GM18517 (cell line): ENCODE data around the gene SNTG2.
"Not testable (repeated sequence)": the region's sequence is repeated elsewhere in the genome, so short reads cannot be mapped to it uniquely, and the experiment has no call there.

Source experiments
- ATAC-seq: cut with Tn5 transposase; IDR thresholded peaks from one replicate; pipeline ENCODE4 v1.9.1; 2021; ENCODE audit warnings: mild to moderate bottlenecking, moderate library complexity; ENCODE audit not compliant: unreplicated experiment

SNTG2 gene

GRCh38 chr2:1353543-1353942, 402.9 kb downstream of the SNTG2 start:
- ATAC-seq: no peak

DNA sequence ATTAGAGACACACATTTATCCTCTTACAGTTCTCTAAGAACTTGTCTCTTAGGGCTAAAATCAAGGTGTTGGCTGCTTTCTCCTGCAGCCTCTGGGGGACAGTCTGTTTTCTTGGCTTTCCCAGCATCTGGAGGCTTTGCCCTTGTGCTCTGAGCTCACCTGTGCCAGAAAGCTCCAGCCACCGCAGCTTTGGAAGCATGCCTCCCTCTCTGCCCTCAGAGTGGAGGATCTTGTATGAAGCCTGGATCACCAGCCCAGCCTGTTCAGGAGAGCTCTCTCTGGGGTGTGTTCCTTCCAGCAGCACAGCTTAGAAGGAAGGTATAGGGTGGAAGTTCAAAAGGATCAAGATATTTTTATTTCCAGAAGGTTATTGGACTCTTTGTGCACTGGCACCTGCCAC, 409.5 kb downstream of the SNTG2 start:
- no peak for ATAC-seq

DNA sequence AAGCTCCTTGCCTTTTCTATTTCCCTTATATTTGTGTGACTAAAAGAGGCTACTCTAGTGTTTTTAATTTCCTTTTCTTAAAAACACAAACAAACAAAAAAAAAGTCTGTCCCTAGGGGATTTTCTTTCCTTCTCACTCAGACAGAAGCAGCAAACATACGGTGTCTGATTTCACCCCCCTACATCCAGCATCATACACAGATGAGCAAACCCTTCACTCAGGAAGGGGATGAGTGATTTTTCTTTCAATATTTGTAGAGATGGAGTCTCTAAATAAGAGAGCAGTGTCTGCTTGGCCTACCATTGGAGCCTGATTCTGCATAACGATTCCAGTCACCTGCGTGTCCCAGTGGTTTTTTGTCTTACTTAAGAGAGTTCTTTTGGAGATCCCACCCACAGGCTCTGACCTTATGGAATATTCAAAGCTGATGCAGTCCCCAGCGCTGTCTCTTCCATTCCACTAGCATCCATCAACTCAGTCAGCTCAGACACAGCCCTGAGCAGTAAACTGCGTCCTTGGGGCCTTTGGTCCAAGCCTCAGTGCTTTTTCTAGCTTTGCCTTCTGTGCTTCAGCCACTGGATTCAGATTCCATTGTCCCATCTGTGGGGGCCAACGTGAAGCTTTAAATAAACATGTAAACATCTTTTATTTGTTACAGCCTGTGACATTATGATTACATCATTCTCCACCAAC, 410.1 kb downstream of the SNTG2 start:
- ATAC-seq: no peak

DNA sequence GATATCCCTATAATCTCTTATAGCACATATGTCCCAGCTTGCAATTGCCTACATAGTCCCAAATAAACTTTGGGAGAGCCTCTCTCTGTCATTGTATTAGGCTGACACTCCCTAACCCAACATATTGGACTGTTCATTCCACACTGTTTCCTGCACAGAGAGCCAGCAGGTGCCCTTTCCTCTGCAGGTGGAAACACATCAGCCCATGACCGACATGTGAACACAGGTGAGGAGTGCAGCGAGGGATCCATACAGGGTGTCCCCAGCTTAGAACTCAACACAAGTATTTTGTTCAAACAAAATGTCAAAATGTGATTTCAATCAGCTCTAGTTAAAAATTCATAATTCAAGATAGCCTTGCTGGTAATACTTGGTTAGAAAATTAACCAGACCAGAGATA, 412.7 kb downstream of the SNTG2 start:
- no peak for ATAC-seq

GRCh38 chr2:1366546-1367134, 416.0 kb downstream of the SNTG2 start:
- ATAC-seq: no peak

DNA sequence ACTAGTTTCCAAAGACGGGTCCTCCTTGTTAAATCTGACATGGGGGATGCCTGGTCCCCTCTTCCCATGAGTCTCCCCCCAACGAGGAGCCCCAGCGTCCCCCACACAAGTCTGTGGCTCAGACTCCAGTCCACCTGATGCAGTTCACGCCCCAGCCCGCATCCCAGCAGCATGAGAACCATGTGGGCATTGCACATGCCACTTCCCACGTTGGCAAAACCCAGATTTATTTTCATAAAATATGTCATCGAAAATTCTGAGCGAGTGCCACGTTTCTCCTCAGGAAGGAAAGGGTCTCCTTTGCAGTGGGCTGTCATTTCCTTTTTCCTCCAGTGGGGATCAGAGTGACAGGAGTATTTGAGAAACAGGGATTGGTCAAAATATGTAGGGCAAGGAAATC, 417.0 kb downstream of the SNTG2 start:
- ATAC-seq: no peak

DNA sequence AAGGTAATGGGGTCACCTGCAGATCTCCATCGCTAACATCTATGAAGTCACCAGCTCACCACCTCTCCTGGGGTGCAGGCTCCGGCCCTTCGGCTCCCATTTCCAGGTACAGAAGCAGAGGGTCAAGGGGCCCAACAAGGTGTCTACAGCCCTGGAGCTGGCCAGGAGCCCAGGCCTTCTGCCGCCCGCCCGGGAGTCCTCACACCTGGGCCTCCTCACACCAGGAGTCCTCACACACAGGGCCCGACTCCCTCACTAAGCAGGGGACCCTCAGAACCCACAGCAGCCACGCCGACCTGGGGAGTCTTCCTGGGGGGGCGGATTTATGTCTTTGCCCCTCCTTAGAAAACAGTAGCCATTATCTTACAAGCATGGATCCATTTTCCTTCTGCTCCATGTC, 419.3 kb downstream of the SNTG2 start:
- ATAC-seq: no peak

DNA sequence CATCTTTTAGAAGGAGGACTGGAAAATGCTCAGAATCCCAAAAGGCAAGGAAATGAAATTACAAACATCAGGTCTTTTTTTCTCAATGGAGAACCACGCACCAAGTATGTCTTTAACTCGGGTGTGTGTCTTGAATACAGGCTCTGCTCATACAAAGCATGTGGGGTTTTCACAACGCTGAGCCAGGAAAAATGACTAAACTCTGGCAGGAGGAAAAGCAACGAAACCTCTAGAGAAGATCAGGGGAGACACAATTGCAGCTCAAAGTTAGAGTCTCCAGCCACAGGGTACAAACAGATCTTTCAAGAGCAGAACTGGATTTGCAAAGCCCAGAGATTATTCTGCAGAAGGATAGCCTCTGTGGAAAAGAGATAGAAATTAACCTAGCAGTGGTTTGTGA, 419.8 kb downstream of the SNTG2 start:
- ATAC-seq: no peak

- ATAC-seq: no peak
Observed at GRCh38 chr2:1371082-1371481, 420.4 kb downstream of the SNTG2 start.

- ATAC-seq: no peak
Observed at GRCh38 chr2:1373830-1374229, 423.2 kb downstream of the SNTG2 start.

- no peak for ATAC-seq
Observed at GRCh38 chr2:1374287-1374686, 423.6 kb downstream of the SNTG2 start.

DNA sequence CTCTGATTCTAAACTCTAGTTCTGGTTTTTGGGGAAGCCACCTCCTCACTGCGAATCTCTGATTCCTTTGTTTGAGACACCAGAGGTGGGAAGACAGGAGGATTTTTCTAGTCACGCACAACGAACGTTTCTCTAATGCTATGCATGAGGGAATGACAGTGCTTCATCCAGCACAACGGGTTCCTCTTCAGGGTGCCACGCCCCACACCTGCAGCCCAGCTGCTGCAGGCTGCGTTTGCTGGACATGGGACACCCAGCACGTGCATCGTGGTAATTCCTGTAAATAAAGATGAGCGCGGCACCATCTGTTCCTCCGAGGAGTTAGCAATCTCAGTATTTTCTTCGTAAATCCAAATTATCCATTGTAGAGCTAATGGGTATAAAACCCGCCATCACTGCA, 425.1 kb downstream of the SNTG2 start:
- no peak for ATAC-seq

GRCh38 chr2:1377473-1377872, 426.8 kb downstream of the SNTG2 start:
- ATAC-seq: no peak

DNA sequence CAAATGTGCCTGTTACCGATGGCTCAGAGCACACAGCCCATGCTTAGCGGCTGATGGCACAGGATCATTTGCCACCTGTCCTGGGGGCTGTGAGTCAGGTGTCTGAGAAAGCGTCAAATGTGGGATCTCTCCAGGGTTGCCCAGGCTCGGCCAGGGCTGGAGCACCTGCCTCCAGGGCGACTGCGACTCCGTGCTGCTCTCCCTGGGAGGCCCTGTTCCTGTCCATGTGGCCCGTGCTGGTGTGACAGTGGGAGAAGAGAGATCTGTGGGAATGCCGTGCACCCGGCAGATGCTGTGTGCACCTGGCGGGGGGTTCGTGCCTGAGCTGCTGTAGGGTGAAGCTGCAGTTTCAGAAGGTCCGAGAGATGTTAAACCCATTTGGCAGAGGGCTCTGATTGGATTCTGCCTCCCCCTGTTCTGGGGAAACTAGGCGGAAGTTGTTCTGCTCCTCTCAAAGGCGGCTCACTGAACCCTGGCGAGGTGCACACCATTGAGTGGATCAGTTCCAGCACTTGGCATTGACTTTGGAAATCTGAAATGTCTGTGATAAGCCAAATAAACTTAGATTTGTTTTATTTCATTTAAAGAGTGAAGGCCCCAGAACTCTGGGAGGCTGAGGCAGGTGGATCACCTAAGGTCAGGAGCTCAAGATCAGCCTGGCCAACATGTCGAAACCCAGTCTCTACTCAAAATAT, 428.0 kb downstream of the SNTG2 start:
- ATAC-seq: no peak

- no peak for ATAC-seq
Observed at GRCh38 chr2:1381644-1382043, 431.0 kb downstream of the SNTG2 start.

DNA sequence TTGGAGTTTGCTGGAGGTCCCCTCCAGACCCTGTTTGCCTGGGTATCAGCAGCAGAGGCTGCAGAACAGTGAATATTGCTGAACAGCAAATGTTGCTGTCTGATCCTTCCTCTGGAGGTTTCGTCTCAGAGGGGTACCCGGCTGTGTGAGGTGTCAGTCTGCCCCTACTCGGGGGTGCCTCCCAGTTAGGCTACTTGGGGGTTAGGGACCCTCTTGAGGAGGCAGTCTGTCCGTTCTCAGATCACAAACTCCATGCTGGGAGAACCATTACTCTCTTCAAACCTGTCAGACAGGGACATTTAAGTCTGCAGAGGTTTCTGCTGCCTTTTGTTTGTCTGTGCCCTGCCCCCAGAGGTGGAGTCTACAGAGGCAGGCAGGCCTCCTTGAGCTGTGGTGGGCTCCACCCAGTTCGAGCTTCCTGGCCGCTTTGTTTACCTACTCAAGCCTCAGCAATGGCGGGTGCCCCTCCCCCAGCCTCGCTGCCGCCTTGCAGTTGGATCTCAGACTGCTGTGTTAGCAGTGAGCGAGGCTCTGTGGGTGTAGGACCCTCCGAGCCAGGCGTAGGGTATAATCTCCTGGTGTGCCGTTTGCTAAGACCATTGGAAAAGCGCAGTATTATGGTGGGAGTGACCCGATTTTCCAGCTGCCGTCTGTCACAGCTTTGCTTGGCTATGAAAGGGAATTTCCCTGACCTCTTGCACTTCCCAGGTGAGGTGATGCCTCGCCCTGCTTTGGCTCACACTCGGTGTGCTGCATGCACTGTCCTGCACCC, 437.5 kb downstream of the SNTG2 start:
- ATAC-seq: not testable (repeated sequence)

GRCh38 chr2:1390118-1390517, 439.5 kb downstream of the SNTG2 start:
- ATAC-seq: not testable (repeated sequence)

- ATAC-seq: no peak
Observed at GRCh38 chr2:1393321-1393720, 442.7 kb downstream of the SNTG2 start.

DNA sequence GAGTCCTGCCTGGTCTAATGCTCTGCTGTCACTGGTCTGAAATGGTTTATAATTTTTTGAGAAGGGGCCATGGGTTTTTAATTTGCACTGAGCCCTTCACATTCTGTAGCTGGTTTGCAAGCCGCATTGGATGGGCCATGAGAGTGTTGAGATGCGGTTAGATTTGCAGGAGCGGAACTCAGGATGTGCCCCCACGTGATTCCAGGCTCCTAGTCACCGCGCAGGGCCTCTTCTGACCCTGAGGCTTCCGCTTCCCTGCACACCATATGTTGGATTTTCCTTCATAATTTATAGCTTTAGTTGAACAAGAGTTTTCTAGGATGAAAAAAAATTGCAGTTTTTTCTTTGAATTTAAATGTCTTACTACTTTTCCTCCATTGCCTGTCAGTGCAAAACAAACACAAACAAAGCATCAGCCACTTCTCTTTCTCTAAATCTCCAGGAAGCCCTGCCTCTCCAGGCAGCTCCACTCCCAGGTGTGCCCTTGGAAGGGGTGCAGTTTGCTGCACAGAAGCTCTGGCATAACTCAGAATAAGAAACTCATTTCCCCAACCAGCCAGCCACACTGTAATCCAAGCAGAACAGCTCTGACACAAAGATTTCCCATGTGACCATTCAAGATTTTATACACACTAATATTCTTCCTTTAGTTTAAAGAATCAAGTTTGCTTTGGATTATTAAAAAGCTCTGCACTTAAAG, 444.2 kb downstream of the SNTG2 start:
- ATAC-seq: no peak

DNA sequence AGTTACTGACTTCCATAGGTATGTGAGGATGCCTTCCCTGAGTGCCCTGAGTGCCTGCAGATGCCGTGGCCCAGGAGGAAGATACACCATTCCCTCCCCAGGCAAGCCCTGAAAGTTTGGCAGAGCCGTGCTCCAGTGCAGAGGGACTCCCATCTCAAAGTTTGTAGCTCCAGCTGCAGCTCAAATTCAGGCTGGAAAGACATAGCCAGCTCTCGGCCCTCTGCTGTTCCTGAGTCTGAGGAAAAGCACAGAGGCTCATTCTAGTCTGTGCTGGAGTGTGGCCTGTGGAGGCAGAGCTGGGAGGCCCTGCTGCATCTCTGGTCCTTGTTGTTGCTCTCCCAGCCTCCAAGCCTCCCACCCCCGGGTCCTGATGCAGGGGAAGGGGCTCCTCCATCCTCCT, 446.7 kb downstream of the SNTG2 start:
- ATAC-seq: no peak

- ATAC-seq: no peak
Observed at GRCh38 chr2:1398191-1398590, 447.5 kb downstream of the SNTG2 start.
